T47D (cell line): ENCODE results near the gene TULP1.

Source experiments
- DNase-seq, 2 experiments: peaks; one replicate each; pipeline versions ENCODE4 v3.0.0 to v3.0.0-alpha.2; 2011 to 2012; ENCODE audit warnings: low read depth in 1 of 2, low spot score in 1 of 2
- JUND ChIP-seq: IDR thresholded peaks from 2 replicates; pipeline ENCODE4 v1.6.1; 2012; ENCODE audit warnings: low read depth
- in situ Hi-C: cut with HindIII; loops from 2 replicates; pipeline ENCODE4 v1.10.0; 2016; ENCODE audit warnings: low sequenced_read_pairs, low pct_unique_long_range_greater_than_20kb

The TULP1 gene

DNA sequence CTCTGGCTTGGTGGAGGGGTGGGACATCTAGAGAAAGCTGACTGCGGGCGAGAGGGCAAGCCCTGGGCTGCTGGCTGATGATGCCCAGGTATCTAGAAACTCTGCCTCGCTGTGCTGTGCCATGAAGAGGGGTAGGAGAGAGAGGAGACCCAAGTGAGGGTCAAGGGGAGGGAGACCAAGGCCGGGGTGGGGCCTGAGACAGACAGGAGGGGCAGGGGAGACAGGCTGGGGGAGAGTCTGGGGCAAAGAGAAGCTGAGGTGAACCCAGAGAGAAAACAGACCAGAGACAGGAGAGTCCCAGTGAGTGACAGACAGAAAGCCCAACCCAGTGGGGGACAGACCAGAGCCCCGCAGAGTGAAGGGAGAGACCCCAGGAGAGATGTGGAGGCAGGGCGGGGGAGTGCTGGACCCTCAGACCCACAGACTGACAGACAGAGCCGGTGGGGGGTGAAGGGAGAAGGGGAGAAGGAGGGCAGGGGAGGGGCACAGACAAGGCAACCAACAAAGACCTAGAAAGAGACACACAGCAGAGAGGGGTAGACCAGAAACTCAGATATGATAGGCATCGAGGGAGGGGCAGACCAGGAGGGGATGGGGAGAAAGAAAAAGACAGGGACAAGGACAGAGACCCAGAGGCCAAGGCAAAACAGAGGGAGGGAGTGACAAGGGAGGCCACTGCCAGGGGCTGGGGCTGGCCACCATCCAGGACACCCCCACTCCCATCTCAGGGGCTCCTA, 21.7 kb downstream of the TULP1 start:
- no peak for TF ChIP-seq JUND
- DNase-seq: no peak
- in situ Hi-C loops: no loop called here

DNA sequence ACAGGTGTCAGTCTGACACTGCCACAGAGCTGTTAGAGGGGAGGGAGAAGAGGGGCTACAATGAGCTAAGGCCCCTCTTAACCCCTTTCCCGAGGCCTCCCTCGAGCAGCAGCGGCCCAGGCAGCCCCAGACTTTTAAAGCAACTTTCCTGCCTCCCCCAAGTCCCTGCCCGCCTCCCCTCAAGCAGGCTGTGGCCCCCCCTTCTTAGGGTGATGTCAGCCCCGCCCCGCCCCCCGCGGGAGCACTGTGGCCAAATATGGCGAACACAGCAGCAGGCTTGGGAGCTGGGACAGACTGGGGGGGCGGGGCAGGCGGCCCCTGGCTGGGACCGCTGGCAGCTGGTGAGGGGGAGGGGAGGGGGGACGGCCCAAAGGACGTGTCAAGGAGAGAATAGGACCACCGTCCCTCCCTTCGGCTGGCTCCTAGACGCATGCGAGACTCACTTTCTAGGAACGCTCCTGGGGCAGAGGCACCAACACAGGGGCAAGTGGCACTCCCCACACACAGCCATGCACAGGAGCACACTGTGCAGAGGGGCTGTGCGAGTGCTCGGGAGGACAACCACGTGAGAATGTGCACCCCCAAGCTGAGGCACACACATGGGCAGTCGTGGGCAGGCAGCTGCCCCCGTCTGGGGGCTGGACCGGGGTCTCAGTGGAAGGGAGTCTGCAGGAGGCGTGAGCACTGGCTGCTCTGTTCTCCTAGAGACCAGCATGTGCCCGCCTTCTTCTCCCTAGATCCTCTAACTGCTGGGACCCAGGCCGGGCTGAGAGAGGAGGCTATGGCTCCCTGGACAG, 22.5 kb downstream of the TULP1 start:
- in situ Hi-C loops: no loop called here
- no peak for TF ChIP-seq JUND
- DNase-seq: no peak

DNA sequence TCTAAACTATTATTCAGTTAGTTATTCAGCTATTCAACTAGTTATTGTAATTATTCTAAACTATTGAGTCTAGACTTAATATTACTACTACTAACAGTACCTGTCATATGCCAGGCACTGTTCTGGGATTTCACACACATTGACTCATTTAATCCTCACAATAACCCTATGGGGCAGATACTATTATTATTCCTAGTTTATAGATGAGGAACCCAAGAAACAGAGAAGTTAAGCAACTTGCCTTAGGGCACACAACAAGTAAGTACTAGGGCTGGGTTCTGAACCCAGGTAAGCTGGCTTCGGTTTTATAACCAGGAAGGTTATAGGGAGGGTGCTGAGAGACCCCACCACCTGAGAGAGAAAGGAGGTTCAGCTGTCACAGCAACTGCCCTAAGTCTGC, 23.6 kb downstream of the TULP1 start:
- in situ Hi-C loops: no loop called here
- no peak for TF ChIP-seq JUND
- DNase-seq: no peak

DNA sequence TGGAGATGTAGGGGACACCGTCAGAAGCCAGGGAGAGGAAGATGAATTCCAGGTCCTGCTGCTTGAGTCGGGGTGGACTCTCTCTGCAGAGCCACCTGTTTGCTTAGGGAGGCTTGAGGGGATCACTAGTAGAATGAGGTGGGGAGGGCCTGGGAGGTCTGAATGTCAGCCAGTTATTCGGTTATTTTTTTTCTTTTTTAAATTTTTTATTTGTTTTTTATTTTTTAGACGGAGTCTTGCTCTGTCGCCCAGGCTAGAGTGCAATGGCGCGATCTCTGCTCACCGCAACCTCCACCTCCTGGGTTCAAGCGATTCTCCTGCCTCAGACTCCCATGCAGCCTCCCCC, 24.2 kb downstream of the TULP1 start:
- no peak for TF ChIP-seq JUND
- no peak for DNase-seq
- in situ Hi-C loops: no loop called here

DNA sequence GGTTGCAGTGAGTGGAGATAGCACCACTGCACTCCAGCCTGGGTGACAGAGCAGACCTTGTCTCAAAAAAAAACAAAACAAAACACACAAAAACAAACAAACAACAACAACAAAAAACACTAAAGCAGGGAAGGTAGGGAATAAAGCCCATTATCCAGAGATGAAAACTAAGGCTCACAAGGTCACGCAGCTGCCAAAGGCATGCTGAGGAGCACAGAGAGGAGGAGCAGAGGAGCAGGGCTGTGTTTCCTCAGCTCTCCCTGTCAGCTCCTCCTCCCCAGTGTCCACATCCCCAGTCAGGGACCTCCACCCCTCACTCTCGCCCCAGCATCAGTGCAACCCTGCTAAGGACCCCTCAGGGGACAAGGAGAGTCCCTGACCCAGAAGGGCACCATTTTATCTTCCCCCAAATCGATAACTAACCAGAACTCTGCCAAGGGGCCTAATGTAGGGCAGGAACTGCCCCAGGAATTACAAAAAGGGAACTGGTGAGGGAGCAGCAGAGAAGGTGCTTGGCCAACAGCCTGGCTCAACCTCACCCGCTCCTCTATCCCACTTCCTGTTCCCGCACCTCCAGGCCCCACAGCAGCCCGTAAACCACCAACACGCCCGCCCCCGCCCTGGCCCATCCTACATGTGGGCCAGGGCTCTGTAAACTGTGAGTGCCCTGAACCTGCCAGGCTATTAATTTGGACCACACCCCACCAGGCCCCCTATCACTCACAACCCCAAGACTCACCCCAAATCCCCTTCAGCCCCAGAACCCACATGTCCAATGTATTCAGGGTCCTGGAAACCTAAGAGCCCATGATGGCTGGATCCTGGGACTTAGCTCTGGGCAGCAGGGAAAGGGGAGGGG, 24.8 kb downstream of the TULP1 start:
- DNase-seq: peak; percentile 54 to 72
- no peak for TF ChIP-seq JUND
- in situ Hi-C loops: no loop called here

DNA sequence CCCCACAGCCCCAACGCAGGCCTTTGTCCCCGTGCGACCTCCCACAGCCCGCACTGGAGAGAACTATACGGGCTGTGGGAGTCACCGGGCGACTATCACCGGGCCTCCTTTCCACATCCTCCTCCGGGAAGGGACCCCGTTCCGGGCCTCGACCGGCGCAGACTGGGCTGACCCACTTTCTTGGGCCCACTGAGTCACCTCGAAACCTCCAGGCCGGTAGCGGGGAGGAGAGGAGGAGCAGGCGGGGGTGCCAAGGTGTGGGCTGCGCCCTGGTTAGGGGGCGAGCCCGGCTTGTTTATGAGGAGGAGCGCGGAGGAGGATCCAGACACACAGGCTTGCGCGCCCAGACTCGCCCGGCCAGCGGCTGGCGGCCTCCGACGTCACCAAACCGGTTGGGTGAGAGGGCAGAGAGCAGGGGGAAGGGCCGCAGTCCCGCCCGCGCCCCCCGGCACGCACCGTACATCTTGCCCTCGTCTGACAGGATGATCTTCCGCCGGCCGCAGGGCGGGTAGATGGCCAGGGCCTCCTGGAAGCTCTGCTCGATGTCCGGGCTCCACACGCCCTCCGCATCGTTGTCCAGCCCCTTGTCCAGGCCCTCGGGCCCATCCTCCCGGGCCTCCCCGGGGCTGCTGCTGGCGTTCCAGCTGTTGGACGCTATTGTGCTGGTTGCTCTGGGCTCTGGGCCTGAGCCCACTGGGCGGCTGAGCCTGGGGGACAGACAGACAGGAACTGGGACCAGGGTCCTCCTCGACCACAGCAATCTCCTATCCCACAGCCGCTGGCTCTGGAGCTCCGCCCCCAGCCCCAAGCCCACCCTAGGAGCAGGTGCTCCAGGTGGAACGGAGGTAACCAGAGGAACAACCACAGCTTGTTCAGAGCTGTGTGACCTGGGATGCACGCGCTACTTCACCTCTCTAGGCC, 26.4 kb downstream of the TULP1 start:
- peak; percentile 82 to 95 for DNase-seq
- in situ Hi-C loops: no loop called here
- no peak for TF ChIP-seq JUND

DNA sequence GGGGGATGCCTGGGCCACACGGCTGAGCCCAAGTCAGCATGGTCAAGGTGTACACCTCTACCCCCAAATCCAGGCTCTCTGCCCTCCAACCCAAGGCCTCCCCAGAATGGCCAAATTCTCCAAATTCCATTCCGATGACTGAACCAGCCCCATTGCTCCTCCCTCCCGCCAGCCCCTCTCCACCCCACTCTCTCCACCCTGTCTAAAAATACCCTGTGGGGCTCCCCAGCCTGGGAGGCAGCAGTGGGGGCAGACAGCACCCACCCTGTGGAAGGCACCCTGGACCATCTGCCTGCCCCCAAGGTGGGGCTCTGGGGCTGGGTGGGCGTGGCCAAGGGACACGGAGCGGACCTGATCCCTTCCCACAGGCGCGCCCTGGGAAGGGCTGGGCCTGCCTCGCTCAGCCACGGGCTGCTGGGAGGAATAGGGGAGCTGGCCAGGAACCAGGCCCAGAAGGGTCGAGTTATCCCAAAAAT, 27.3 kb downstream of the TULP1 start:
- peak; percentile 68 to 72 for DNase-seq
- in situ Hi-C loops: no loop called here
- no peak for TF ChIP-seq JUND

DNA sequence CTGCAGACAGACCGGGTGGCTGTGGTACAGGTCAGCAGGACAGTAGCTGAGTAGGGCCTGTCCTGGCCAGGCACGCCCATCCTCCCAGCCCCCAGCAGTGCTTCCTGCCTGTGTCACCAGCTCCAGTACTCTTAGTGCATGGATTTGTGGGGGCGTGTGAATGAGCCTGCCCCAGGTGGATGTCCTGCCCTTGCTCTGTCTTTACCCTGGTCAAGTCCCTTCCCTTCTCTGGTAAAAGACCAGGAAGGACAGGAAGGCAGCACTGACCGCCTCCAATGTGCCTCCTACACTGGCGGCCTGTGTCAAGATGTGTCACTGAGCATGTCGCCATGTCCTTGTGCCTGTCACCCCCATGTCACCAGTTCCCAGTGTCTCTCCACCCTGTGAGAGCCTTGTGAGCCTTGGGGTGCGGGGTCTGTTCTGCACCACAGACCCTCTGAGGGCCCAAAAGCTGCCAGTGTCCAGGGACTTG, 27.7 kb downstream of the TULP1 start:
- in situ Hi-C loops: no loop called here
- DNase-seq: no peak
- TF ChIP-seq JUND: no peak

DNA sequence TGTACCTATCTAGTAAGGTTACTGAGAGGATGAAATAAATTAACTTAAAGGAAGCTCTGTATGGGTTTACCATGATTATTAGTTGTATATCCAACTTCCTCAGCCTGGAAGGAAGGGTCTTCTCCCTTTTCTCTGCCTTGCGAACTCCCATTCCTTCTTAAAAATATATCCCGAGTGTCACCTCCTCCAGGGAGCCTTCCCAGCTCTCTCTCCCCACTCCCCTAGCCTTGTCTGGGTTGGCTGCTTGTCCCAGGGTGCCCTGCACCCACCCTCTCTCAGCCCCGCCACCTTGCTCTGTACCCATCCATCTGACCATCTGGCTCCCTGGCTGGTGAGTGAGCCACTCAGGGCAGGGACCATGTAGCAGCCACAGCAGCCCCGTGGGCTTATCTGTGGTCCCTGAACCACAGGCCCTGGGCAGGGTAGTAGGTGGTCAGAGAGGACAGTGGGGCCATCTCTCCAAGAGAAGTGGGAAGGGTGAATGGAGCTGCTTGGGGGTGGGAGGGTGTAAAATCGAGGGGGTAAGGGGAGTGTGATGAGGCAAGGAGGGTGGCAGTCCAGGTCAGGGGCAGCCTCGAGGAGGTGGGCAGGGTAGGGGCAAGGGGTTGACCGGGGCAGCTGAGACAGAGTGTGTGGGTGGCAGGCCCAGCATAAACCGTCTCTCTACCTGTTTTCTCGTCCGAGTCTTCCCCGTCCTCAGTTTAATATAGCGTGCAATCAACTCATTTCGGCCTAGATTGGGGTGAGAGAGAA, 28.6 kb downstream of the TULP1 start:
- TF ChIP-seq JUND: no peak
- DNase-seq: no peak
- in situ Hi-C loops: no loop called here

DNA sequence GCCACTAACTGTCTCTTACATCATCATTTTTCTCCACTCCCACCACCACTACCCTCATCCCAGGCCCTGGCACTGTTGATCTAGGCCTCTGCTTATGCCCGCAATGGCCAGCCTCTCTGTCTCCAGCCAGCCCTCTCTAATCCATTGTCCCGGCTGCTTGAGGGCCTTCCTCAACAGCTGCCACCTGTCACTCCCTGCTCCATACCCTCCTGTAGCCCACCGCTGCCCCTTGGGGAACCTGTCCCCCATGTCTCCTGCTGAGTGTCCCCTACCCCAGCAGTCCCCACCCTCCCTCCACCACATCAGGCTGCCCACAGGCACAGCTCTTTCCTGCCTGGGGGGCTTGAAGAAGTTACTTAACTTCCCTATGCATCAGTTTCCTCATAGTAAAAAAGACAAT, 29.2 kb downstream of the TULP1 start:
- TF ChIP-seq JUND: no peak
- in situ Hi-C loops: no loop called here

DNA sequence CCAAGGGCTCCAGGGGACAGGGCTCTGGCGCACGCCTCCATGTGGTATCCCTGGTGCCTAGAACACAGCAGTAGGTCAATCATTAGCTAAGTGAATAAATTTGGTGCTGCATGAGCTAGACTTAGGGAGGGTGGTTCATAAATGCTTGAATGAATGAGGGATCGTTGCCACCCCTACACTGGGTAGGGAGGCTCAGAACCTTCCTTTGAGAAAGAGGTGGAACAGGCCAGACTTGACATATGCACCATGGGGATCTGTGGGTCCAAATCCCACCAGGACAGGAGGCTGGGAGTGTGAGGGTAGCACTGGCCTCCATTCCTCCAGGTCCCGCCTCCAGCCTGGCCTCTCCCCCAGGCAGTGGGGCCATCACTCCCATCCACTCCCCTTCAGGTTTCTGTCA, 29.6 kb downstream of the TULP1 start:
- TF ChIP-seq JUND: no peak
- in situ Hi-C loops: no loop called here
- DNase-seq: no peak

More for the DNA sequence above, 29.2 kb downstream of the TULP1 start:
- DNase-seq: no peak
